Fibroblast of skin of abdomen (primary cell): ENCODE measurements around the gene KCNIP1.
"Not testable (repeated sequence)": the region's sequence is repeated elsewhere in the genome, so short reads cannot be mapped to it uniquely, and the experiment has no call there.

Source experiments
- DNase-seq: peaks from one replicate; pipeline ENCODE4 v3.0.0-alpha.2; 2013

The KCNIP1 gene

DNA sequence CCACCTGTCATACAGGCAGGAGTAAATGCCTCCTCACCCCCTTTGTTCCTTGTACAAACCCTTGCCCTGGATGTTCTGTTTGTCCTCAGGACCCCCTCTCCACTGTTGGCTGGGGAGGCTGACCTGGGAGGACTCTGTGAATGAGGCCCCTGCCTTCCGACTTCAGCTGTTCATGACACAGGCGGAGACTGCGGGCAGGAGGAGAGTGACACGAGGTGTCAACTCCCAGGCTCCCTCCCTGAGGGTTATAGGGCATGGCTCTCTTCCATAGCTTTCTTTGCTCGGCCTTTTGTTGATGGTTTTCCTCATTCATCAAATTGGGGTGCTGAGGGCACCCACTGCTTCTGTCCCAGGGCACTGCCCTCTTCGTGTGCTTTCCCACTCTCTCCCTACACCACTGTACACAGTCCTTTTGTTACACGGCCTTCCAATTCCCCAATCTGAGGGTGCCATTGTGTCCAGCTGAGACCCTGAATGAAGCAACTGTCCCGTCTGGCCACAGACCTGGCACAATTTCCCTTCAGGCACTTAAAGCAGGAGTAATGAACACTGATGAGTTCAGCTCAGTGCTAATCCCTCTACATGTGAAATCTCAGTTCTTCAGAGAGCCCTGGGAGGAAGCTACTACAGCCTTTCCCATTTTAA, 33.8 kb downstream of the KCNIP1 start:
- no peak for DNase-seq

DNA sequence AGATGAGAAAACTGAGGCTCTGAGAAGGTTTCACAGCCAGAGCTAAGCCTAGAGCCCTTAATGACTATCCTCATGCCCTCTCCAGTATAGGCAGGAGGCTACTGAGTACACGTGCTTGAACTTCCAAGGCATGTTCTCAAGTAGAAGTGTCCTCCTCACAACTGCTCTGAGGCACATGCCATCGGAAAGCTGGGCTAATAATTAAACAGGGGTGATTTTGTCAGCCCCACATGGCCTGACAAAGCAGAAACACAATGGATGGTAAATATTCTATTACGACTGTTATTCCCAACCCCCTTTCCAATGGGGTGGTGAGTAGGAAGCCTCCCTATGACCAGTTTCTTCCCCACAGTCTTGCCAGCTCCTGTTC, 34.3 kb downstream of the KCNIP1 start:
- DNase-seq, result no peak

DNA sequence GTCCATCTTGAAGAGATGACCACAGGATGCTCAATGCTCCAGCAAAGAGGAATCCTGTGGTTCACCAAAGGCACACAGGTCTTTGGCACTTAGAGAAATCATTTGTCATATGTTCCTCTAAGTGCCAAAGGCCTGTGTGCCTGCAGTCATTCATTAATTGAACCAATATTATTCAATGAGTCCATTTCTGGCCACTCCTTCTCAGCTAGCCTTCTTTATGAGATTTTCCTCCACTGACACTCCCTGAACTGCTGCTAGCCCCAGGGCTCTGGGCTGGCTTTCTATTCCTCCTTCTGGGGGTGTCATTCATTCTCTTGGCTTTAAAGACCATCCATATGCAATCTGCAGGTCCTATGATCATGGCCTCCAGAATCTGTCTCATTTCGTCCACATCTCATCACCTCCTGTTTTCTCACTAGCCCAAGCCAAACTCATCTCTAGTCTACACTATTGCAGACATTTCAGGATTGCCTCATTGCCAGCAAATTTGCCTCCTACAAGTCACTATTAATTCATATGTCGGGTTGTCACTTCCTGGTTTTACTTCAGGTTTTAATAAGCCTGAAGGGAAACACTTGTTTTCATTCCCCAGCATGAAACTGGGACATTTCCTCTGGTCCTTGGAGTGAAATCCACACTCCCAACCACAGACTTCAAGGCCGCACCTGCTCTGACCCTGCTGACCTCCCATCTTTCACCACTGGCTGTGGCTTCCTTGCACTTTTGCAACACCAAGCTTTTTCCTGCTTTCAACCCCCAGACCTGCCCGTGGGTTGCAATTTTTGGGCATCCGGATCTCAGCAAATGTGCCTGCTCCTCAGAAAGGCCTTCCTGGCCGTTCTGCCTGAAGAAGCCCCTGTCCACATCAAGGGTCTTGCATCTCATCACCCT, 35.1 kb downstream of the KCNIP1 start:
- no peak for DNase-seq

DNA sequence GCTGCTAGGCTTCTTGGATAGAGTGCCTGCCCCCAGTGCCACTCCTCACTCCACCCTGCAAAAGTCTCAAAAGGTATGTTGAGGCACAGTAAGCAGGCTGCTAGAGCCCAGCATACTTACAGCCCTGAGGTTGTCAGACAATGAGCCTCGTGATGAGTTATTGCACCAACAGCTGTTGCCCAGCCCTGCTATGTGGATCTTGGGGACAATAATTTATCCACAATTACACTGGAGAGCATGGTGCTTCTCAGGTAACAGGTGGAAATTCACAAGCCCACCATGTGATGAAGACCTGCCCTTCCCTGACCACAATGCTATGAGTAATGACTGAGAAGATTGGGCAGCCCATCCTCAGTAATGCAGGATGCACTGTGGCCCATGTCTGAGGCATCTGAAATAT, 36.5 kb downstream of the KCNIP1 start:
- DNase-seq, result no peak

DNA sequence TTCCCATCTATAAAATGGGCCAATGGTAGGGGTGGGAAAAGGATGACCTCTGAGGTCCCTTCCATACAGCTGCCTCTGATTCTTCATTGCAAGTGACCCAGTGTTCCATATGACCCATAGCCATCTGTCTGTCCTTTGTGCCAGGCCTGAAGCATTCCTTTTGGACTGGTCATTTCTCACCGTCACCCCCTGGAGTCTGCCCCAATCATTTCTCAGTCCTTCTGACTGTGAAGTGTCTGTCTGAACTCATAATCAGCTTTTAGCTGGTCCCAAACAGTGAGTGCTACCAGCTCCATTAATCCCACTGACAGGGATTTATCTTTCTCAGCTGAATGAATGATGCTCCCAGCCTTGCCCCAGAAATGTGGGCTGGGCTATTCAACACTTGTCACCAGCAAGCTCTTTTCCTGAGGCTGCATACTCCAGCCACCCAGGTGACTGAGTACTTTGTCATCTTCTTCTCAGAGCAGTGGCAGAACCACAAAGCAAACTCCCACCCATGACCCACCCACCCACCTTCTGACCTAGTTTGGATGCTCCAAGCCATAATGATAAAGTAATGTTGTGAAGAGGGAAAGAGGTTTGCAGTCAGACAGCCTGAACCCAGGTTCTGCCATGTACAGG, 37.4 kb downstream of the KCNIP1 start:
- no peak for DNase-seq

GRCh38 chr5:170542691-170543293, 39.0 kb downstream of the KCNIP1 start:
- DNase-seq, result no peak

- DNase-seq, result no peak
Observed at GRCh38 chr5:170545313-170545712, 41.5 kb downstream of the KCNIP1 start.

- no peak for DNase-seq
Observed at GRCh38 chr5:170545811-170546210, 42.0 kb downstream of the KCNIP1 start.

DNA sequence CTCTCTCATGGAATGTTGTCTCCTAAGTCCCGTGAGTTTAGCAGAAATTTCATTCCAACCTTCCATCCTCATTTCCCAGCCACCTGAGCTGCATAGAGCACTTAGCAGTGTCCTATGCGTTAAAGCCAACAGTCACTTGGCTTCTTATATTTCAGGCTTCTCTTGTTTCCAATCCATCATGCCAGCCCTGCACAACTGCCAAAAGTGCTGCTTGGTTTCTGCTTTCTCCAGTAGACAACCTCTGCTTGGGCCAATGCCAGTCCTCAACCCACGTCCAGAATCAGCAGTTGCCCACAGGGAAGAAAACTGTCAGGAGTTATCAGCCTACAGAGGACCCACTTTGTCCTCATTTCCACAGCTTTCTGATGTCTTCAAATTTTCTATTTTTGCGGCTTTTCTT, 42.5 kb downstream of the KCNIP1 start:
- no peak for DNase-seq

GRCh38 chr5:170550382-170550781, 46.6 kb downstream of the KCNIP1 start:
- DNase-seq, result not testable (repeated sequence)

DNA sequence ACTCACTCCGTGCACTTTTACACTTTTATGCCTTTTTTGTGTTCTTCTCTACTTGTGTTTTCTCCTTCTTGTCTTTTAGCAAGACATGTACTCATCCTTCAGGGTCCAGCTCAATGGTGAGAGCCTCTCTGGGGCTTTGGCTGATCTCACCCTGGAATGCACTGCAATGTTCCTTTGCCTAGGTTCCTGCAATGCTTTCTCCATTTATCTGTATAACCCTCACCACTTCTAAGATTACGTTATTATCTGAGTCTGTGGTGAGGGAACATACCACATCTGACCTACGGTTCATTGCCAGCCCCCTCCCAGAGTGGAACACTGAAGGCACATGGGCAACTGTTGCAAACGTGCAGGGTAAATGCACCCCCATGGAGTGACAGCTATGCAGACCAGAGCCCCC, 47.3 kb downstream of the KCNIP1 start:
- no peak for DNase-seq

GRCh38 chr5:170551622-170552021, 47.8 kb downstream of the KCNIP1 start:
- DNase-seq, result no peak

DNA sequence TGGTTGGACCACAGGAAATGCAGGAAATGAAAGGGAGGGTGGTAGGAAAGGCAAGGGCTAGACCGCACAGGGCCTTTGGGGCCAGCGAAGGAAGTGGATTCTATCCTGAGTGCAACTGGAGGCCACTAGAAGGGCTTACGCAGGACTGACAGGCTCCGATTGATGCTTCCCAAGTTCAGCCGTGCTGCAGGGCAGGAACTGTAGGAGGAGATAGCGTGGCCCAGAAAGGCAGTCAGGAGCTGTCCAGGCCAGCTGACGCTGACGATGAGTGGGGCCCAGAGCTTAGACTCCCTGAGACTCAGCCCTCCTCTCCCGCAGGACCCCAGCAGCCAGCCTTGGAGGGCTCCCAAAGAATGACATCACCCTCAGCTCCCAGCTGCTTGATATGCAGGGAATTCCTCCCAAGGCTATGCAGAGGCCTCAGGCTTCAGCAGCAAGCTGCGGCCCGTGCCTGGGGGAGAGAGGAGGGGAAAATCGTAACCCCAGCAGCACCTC, 48.8 kb downstream of the KCNIP1 start:
- DNase-seq, result peak; percentile 92

DNA sequence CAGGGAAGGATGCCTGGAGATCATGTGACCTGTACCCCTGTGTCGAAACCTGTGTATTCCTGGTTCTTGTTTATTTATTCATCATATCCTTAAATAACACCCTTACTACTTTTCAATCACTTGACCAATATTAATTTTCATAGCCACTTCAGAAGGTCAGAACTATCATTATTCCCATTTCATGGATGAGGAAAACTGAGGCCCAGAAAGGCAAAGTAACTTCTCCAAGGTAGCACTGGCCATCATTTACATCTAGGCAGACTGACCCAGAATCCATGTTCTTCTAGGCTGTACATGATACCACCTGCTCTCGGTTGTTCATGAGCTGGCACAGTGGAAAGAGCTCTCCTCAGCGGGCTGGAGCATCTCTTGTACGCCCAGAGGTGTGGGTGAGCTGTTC, 49.4 kb downstream of the KCNIP1 start:
- DNase-seq, result no peak

- DNase-seq, result peak; percentile 14
Observed at GRCh38 chr5:170554521-170555267, 50.9 kb downstream of the KCNIP1 start.

GRCh38 chr5:170557314-170557713, 53.5 kb downstream of the KCNIP1 start:
- no peak for DNase-seq

- DNase-seq, result no peak
Observed at GRCh38 chr5:170559296-170559695, 55.5 kb downstream of the KCNIP1 start.

DNA sequence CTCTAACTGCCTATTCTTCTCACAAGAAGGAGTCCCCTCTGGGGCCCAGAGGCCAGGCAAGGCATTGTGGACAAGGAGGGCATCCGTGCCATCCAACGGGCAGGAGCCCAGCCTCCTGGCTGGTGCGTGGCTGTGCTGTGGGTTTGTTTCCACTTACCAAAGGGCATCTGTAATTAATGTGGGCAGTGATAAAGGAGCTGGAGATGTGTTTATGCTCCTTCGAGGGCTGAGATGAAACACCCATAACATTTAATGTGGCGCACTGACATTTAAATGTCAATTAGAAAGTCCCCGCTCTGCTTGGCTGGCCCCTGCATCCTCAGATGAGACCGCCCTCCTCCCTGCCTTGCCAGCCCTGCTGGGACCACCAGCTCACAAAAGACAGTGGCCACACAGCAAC, 57.1 kb downstream of the KCNIP1 start:
- no peak for DNase-seq

- no peak for DNase-seq
Observed at GRCh38 chr5:170562166-170562874, 58.5 kb downstream of the KCNIP1 start.

DNA sequence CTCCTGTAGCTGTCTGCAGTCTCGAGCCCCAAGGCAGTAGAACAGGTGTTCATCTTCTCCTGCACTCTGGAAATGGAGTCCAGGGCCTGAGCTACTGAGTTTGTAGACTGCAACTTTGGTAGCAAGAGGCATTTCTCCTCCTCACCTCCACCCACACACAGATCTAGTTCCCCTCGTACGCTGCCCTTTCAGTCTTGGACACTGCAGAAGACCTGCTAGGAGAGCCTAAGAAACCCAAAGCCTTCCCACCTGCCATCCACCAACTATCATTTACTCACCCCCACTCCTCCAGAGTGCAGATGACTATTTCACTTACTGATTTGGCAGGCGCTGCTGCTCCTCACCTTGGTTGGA, 59.0 kb downstream of the KCNIP1 start:
- no peak for DNase-seq

DNA sequence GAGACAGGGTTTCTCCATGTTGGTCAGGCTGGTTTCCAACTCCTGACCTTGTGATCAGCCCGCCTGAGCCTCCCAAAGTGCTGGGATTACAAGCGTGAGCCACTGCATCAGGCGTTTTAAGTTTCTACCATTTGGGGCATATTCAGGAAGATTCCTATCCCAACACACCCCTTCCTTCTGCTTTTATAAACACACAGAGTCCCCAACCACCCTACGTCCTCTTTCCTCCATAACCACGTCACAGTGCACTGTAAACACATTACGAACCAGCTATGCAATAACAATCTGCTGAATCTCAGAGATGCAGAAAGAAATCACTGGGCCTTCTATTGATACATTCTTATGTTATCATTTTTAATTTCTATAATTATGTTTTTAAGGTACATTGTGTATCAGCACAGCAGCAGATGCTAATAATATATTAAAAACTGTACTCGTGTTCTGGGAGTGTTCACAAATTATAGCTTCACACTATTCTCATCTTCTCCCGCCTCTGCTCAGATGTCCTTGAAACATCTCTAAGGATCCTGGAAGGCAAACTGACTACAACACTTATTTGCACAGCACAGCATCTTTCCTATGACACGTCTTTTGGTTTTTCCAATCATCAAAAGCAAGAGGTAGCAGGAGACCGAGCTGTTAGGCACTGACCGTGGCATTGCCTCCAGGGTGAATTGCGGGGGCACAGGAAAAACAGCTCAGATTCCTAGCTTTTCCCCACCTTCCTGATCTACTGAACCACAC, 60.2 kb downstream of the KCNIP1 start:
- no peak for DNase-seq
